ENCODE data around the gene CDH9.

Gene CDH9

DNA sequence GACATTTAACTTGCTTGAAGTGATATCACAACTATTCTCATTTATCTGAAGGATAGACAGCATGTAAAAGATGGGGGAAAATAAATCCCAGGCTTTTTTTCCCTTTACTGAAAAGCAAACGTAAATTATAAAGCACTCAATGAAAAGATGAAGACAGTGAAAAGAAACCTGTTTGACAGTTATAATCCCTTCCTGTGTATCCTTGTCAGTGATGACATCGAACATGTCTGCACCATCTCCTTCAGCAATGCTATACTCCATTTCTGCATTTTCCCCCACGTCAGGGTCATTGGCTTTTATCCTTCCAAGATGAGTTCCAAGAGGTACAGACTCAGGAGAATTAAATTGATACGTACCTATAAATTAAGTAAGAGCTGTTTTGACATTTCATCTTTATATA is 134.9 kb downstream of the CDH9 start:
- DNase-seq (ENCODE audit: low read depth in 1 of 2, low spot score in 1 of 2) = no peak

DNA sequence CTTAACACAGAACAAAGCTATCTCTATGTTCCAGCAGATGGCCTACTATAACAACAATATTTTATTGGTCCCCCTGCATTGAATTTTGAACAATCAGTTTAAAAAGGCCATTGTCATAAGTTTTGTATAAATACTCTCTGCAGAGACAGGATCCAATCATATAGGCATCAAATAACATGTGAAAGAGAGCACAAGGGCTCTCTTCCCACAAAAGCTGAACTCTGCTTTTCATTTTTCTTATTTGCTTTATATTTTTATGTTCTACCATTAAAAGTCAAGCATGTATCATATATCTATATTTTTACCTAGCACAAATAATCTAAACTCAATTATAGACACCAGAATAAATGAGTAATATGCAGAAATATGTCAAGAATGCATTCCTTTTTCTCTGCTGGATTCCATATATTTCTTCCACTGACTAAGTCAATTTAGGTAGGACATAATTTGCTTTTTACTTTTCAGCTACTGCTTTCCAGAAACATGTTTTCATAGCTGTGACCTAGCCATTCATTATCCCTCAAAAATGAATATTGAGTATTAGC is 143.6 kb downstream of the CDH9 start:
- TF ChIP-seq GABPA (IDR thresholded peaks at IDR 0.05; ENCODE audit: low read depth) (no peak), SPI1 (IDR thresholded peaks at IDR 0.05; ENCODE audit: borderline replicate concordance, low read depth) (no peak), POLR2AphosphoS5 (IDR thresholded peaks at IDR 0.05; ENCODE audit: low read depth) (no peak)
- TF ChIP-seq, protein P1, sequence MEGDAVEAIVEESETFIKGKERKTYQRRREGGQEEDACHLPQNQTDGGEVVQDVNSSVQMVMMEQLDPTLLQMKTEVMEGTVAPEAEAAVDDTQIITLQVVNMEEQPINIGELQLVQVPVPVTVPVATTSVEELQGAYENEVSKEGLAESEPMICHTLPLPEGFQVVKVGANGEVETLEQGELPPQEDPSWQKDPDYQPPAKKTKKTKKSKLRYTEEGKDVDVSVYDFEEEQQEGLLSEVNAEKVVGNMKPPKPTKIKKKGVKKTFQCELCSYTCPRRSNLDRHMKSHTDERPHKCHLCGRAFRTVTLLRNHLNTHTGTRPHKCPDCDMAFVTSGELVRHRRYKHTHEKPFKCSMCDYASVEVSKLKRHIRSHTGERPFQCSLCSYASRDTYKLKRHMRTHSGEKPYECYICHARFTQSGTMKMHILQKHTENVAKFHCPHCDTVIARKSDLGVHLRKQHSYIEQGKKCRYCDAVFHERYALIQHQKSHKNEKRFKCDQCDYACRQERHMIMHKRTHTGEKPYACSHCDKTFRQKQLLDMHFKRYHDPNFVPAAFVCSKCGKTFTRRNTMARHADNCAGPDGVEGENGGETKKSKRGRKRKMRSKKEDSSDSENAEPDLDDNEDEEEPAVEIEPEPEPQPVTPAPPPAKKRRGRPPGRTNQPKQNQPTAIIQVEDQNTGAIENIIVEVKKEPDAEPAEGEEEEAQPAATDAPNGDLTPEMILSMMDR (IDR thresholded peaks at IDR 0.05; ENCODE audit: insufficient read depth, low read length) = no peak
- TF ChIP-seq, protein P2, sequence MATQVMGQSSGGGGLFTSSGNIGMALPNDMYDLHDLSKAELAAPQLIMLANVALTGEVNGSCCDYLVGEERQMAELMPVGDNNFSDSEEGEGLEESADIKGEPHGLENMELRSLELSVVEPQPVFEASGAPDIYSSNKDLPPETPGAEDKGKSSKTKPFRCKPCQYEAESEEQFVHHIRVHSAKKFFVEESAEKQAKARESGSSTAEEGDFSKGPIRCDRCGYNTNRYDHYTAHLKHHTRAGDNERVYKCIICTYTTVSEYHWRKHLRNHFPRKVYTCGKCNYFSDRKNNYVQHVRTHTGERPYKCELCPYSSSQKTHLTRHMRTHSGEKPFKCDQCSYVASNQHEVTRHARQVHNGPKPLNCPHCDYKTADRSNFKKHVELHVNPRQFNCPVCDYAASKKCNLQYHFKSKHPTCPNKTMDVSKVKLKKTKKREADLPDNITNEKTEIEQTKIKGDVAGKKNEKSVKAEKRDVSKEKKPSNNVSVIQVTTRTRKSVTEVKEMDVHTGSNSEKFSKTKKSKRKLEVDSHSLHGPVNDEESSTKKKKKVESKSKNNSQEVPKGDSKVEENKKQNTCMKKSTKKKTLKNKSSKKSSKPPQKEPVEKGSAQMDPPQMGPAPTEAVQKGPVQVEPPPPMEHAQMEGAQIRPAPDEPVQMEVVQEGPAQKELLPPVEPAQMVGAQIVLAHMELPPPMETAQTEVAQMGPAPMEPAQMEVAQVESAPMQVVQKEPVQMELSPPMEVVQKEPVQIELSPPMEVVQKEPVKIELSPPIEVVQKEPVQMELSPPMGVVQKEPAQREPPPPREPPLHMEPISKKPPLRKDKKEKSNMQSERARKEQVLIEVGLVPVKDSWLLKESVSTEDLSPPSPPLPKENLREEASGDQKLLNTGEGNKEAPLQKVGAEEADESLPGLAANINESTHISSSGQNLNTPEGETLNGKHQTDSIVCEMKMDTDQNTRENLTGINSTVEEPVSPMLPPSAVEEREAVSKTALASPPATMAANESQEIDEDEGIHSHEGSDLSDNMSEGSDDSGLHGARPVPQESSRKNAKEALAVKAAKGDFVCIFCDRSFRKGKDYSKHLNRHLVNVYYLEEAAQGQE (IDR thresholded peaks at IDR 0.05; ENCODE audit: insufficient replicate concordance, low read depth) = no peak
- H3K4me3 ChIP-seq (replicated peaks; ENCODE audit: insufficient read depth, low read length) = no peak overlapping the region
- no peak overlapping the region for H3K27ac ChIP-seq (replicated peaks)
- no peak for DNase-seq (ENCODE audit: low read depth in 1 of 2, low spot score in 1 of 2)
- H3K27me3 ChIP-seq (ENCODE audit: insufficient read depth, poor library complexity, severe bottlenecking) = no peaks in the 10 kb centered on the region

More for the DNA sequence above, 134.9 kb downstream of the CDH9 start:
- no peak for TF ChIP-seq GABPA (IDR thresholded peaks at IDR 0.05; ENCODE audit: low read depth)
- no peak for TF ChIP-seq POLR2AphosphoS5 (IDR thresholded peaks at IDR 0.05; ENCODE audit: low read depth)
- TF ChIP-seq, protein P2 (IDR thresholded peaks at IDR 0.05; ENCODE audit: insufficient replicate concordance, low read depth) = no peak
- TF ChIP-seq, protein P1 (IDR thresholded peaks at IDR 0.05; ENCODE audit: insufficient read depth, low read length) = no peak
- TF ChIP-seq SPI1 (IDR thresholded peaks at IDR 0.05; ENCODE audit: borderline replicate concordance, low read depth) = no peak
- Histone ChIP-seq H3K27me3 (ENCODE audit: insufficient read depth, poor library complexity, severe bottlenecking) (no peaks in the 10 kb centered on the region), H3K27ac (replicated peaks) (no peak overlapping the region), H3K4me3 (replicated peaks; ENCODE audit: insufficient read depth, low read length) (no peak overlapping the region)

DNA sequence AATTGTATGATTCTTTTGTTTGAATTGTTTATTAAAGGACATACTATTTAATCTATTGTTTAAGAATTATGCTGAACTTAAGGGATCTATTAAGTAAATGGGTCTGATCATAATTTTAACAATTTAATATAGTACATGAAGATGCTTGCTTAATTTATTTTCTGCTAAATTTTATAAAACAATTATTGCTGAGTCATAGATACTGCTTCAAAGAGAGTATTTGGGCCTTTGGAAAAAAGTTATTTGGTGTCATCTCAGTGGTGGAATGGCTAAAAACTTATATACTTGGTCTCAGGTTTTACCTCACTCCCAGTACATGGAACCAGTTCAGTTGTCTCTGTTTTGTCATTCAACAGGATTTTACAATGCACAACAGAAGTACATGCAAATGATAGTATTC is 145.3 kb downstream of the CDH9 start:
- Histone ChIP-seq H3K4me3 (replicated peaks; ENCODE audit: insufficient read depth, low read length) (no peak overlapping the region), H3K27ac (replicated peaks) (no peak overlapping the region), H3K27me3 (ENCODE audit: insufficient read depth, poor library complexity, severe bottlenecking) (no peaks in the 10 kb centered on the region)
- TF ChIP-seq, protein P1 (IDR thresholded peaks at IDR 0.05; ENCODE audit: insufficient read depth, low read length) = no peak
- TF ChIP-seq, protein P2 (IDR thresholded peaks at IDR 0.05; ENCODE audit: insufficient replicate concordance, low read depth) = no peak
- TF ChIP-seq POLR2AphosphoS5 (IDR thresholded peaks at IDR 0.05; ENCODE audit: low read depth) (no peak), GABPA (IDR thresholded peaks at IDR 0.05; ENCODE audit: low read depth) (no peak), SPI1 (IDR thresholded peaks at IDR 0.05; ENCODE audit: borderline replicate concordance, low read depth) (no peak)
- DNase-seq (ENCODE audit: low read depth in 1 of 2, low spot score in 1 of 2) = no peak
